BLaER1 (cell line): ENCODE results near the gene EQTN.

Experiments used
- H3K27ac ChIP-seq: shearing (Covaris generic); formaldehyde crosslinking; 2 replicates; pipeline ENCODE4 v1.8.1; 2022
- H3K27me3 ChIP-seq: shearing (Covaris generic); formaldehyde crosslinking; 2 replicates; pipeline ENCODE4 v1.8.1; 2022
- H3K36me3 ChIP-seq: shearing (Covaris generic); formaldehyde crosslinking; 2 replicates; pipeline ENCODE4 v1.8.1; 2022
- H3K4me1 ChIP-seq: shearing (Covaris generic); formaldehyde crosslinking; 2 replicates; pipeline ENCODE4 v1.8.1; 2022
- H3K4me2 ChIP-seq: shearing (Covaris generic); formaldehyde crosslinking; 2 replicates; pipeline ENCODE4 v1.8.1; 2022
- H3K4me3 ChIP-seq: shearing (Covaris generic); formaldehyde crosslinking; 2 replicates; pipeline ENCODE4 v1.8.1; 2022
- H3K9ac ChIP-seq: shearing (Covaris generic); formaldehyde crosslinking; 2 replicates; pipeline ENCODE4 v1.8.1; 2022
- H3K9me3 ChIP-seq: shearing (Covaris generic); formaldehyde crosslinking; 2 replicates; pipeline ENCODE4 v1.8.1; 2022
- H4K20me1 ChIP-seq: shearing (Covaris generic); formaldehyde crosslinking; 2 replicates; pipeline ENCODE4 v1.8.1; 2022
- Cebpa-rat ChIP-seq: shearing (Covaris generic); IDR thresholded peaks from 2 replicates; pipeline ENCODE4 v1.8.1; 2022

The EQTN gene

GRCh38 chr9:27297050-27297449 lies at the start of gene EQTN:
EQTN (minus strand) TSS chr9:27297150; CDS start chr9:27297055, 95 bp downstream.
- Histone ChIP-seq H3K4me3 (no peak within 1 kb of the TSS), H3K27me3 (no peaks in the 10 kb centered on the region), H4K20me1 (no peaks in the 10 kb centered on the region), H3K27ac (no peak within 1 kb of the TSS), H3K36me3 (no peaks in the 10 kb centered on the region), H3K4me2 (no peak within 1 kb of the TSS), H3K9me3 (no peaks in the 10 kb centered on the region), H3K4me1 (no peaks in the 10 kb centered on the region), H3K9ac (no peak within 1 kb of the TSS)
- TF ChIP-seq Cebpa-rat, result no peak

- peaks cover 22% of the 10 kb centered on the region for H3K4me1 ChIP-seq
- peaks cover 18% of the 10 kb centered on the region for H3K9me3 ChIP-seq
- H3K27me3 ChIP-seq, result no peaks in the 10 kb centered on the region
- no peak overlapping the region for H3K9ac ChIP-seq
- H4K20me1 ChIP-seq, result no peaks in the 10 kb centered on the region
- no peak overlapping the region for H3K4me2 ChIP-seq
- no peak overlapping the region for H3K27ac ChIP-seq
- no peaks in the 10 kb centered on the region; the same call in 1 of the 2 replicates for H3K36me3 ChIP-seq
- no peak overlapping the region for H3K4me3 ChIP-seq
- no peak for TF ChIP-seq Cebpa-rat
Observed at GRCh38 chr9:27344776-27345175, 47.8 kb upstream of the EQTN start.

GRCh38 chr9:27341545-27342294 lies 44.8 kb upstream of the EQTN start:
- Histone ChIP-seq H3K27me3 (no peaks in the 10 kb centered on the region), H3K4me3 (no peak overlapping the region), H3K4me2 (peak overlapping the region; percentile 36), H3K9me3 (peaks cover 11% of the 10 kb centered on the region), H3K27ac (no peak overlapping the region), H3K9ac (no peak overlapping the region), H4K20me1 (no peaks in the 10 kb centered on the region), H3K4me1 (peaks cover 36% of the 10 kb centered on the region), H3K36me3 (no peaks in the 10 kb centered on the region)
- no peak for TF ChIP-seq Cebpa-rat

- Histone ChIP-seq H3K27me3 (no peaks in the 10 kb centered on the region), H3K4me1 (peaks cover 36% of the 10 kb centered on the region), H4K20me1 (no peaks in the 10 kb centered on the region), H3K36me3 (no peaks in the 10 kb centered on the region), H3K4me2 (peak overlapping the region; percentile 36), H3K9ac (no peak overlapping the region), H3K9me3 (peaks cover 11% of the 10 kb centered on the region), H3K27ac (no peak overlapping the region), H3K4me3 (no peak overlapping the region)
- no peak for TF ChIP-seq Cebpa-rat
Observed at GRCh38 chr9:27340961-27341511, 44.1 kb upstream of the EQTN start.

- Histone ChIP-seq H3K4me2 (peak overlapping the region; percentile 36), H3K9me3 (peaks cover 11% of the 10 kb centered on the region), H3K27me3 (no peaks in the 10 kb centered on the region), H3K36me3 (no peaks in the 10 kb centered on the region), H3K4me3 (no peak overlapping the region), H3K9ac (no peak overlapping the region), H3K4me1 (peaks cover 36% of the 10 kb centered on the region), H4K20me1 (no peaks in the 10 kb centered on the region), H3K27ac (no peak overlapping the region)
- TF ChIP-seq Cebpa-rat, result no peak
Observed at GRCh38 chr9:27340285-27340674, 43.3 kb upstream of the EQTN start.

GRCh38 chr9:27339661-27340284 lies 42.8 kb upstream of the EQTN start:
- Histone ChIP-seq H3K4me2 (peak overlapping the region; percentile 36; the same call in 1 of the 2 replicates), H3K9me3 (peaks cover 11% of the 10 kb centered on the region), H4K20me1 (no peaks in the 10 kb centered on the region), H3K27me3 (no peaks in the 10 kb centered on the region), H3K36me3 (no peaks in the 10 kb centered on the region), H3K27ac (no peak overlapping the region), H3K4me1 (peaks cover 36% of the 10 kb centered on the region), H3K4me3 (no peak overlapping the region), H3K9ac (no peak overlapping the region)
- no peak for TF ChIP-seq Cebpa-rat

- H3K27me3 ChIP-seq, result no peaks in the 10 kb centered on the region
- H3K9me3 ChIP-seq, result peaks cover 2% of the 10 kb centered on the region
- H3K4me3 ChIP-seq, result no peak overlapping the region
- TF ChIP-seq Cebpa-rat, result no peak
- peaks cover 39% of the 10 kb centered on the region for H3K4me1 ChIP-seq
- H3K27ac ChIP-seq, result no peak overlapping the region
- H3K4me2 ChIP-seq, result no peak overlapping the region
- no peaks in the 10 kb centered on the region for H3K36me3 ChIP-seq
- no peak overlapping the region for H3K9ac ChIP-seq
- no peaks in the 10 kb centered on the region for H4K20me1 ChIP-seq
Observed at GRCh38 chr9:27338527-27338903, 41.6 kb upstream of the EQTN start.

GRCh38 chr9:27337833-27338526 lies 41.0 kb upstream of the EQTN start:
- H3K4me1 ChIP-seq, result peaks cover 42% of the 10 kb centered on the region
- TF ChIP-seq Cebpa-rat, result no peak
- H3K4me2 ChIP-seq, result no peak overlapping the region
- H4K20me1 ChIP-seq, result no peaks in the 10 kb centered on the region
- H3K4me3 ChIP-seq, result no peak overlapping the region
- no peak overlapping the region for H3K27ac ChIP-seq
- no peaks in the 10 kb centered on the region for H3K36me3 ChIP-seq
- no peaks in the 10 kb centered on the region for H3K9me3 ChIP-seq
- H3K27me3 ChIP-seq, result no peaks in the 10 kb centered on the region
- no peak overlapping the region for H3K9ac ChIP-seq

- TF ChIP-seq Cebpa-rat, result no peak
- no peaks in the 10 kb centered on the region for H3K9me3 ChIP-seq
- no peaks in the 10 kb centered on the region for H3K27me3 ChIP-seq
- no peaks in the 10 kb centered on the region for H3K36me3 ChIP-seq
- no peak overlapping the region for H3K9ac ChIP-seq
- no peak overlapping the region for H3K4me2 ChIP-seq
- no peak overlapping the region for H3K27ac ChIP-seq
- no peak overlapping the region for H3K4me3 ChIP-seq
- H3K4me1 ChIP-seq, result peaks cover 42% of the 10 kb centered on the region
- no peaks in the 10 kb centered on the region for H4K20me1 ChIP-seq
Observed at GRCh38 chr9:27337236-27337635, 40.3 kb upstream of the EQTN start.

- Histone ChIP-seq H3K27ac (no peak overlapping the region), H3K4me3 (no peak overlapping the region), H3K36me3 (no peaks in the 10 kb centered on the region), H3K4me1 (peaks cover 41% of the 10 kb centered on the region), H3K9me3 (no peaks in the 10 kb centered on the region), H3K9ac (no peak overlapping the region), H3K4me2 (no peak overlapping the region), H4K20me1 (no peaks in the 10 kb centered on the region), H3K27me3 (no peaks in the 10 kb centered on the region)
- no peak for TF ChIP-seq Cebpa-rat
Observed at GRCh38 chr9:27336829-27337228, 39.9 kb upstream of the EQTN start.
